GM18517 (cell line): ENCODE measurements around the gene CYP2R1.

Experiments
- ATAC-seq: cut with Tn5 transposase; IDR thresholded peaks from one replicate; pipeline ENCODE4 v1.9.1; 2021; ENCODE audit warnings: mild to moderate bottlenecking, moderate library complexity; ENCODE audit not compliant: unreplicated experiment

The CYP2R1 gene

GRCh38 chr11:14835496-14836492, 56.2 kb downstream of the CYP2R1 start:
- ATAC-seq: no peak
